Measurements from ENCODE around the gene APRT. TPM values are rescaled to one million over a fixed set of nuclear protein-coding genes. Genes with fewer than 3 reads are reported as not detected.

Gene APRT
- total RNA-seq, 1 experiment from 2014 or later, result 311 TPM

DNA sequence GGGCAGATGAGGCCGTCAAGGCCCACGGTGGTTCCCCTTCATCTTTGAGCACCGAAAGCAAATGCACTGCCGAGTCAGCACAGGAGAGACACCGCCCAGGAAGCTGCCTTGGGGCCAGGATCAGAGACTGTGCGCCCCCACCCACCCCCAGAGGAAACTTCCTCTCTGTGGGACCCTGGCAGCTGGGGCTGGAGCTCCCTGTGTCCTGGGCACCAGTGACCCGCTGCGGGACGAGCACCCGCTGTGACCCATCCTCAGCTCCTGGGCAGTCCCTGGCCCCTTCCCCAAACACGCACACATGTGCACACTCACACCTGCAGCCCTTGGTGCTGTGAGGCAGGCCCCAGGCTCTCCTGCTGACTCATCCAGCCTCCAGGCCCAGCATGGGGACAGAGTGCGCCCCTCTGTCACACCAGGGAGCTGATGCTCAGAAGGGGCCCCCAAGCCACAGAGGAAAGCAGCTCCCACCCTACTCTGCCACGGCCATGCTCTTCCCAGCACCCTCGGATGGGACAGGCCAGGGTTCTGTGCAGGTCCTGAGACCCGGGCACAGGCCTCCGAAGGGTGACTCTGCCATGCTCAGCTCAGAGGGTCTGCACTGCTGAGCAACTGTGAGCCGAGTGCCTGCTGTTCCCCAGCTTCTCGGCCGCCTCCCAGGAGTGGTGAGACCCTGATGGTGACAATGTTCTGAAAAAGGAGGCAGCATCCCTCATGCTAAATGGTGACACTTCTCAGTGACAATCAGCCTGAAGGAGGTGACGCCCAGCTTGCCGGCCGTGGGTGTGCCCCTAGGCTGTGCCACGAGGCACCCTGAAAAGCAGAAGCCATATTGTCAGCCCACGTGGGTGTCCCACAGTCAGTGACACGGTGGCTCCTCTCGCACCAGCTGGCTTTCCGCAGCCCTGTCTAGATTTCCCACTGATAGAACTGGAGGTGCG lies 30.3 kb downstream of the APRT start:
- Histone ChIP-seq H3K27ac (ENCODE audit: low read depth, low read length) (peak overlapping the region; percentile 91), H3K4me2 (ENCODE audit: low read length) (peak overlapping the region; percentile 92), H3K9ac (ENCODE audit: low read length) (peak overlapping the region; percentile 94), H3K79me2 (ENCODE audit: insufficient read depth, low read length) (peaks cover 85% of the 10 kb centered on the region), H3K27me3 (ENCODE audit: insufficient read depth, low read length) (no peaks in the 10 kb centered on the region), H3K4me3 (replicated peaks in 1 of 2; ENCODE audit: low read depth in 1 of 2, low read length in 2 of 2) (peak overlapping the region in 1 of 2 experiments; percentile 82; a peak in 2 of 4 replicates), H3K9me2 (ENCODE audit: insufficient read depth) (no peaks in the 10 kb centered on the region), H3K4me1 (ENCODE audit: control insufficient read depth in 1 of 2, insufficient read depth in 2 of 2, low read length in 2 of 2) (peaks cover 41 to 51% of the 10 kb centered on the region in 2 experiments), H4K20me1 (ENCODE audit: insufficient read depth) (peaks cover 11% of the 10 kb centered on the region; the same call in 1 of the 2 replicates), H3K36me3 (ENCODE audit: control insufficient read depth in 1 of 2, insufficient read depth in 2 of 2, low read length in 2 of 2) (peaks cover 0 to 7% of the 10 kb centered on the region in 2 experiments; a peak in 1 of 4 replicates), H2AFZ (ENCODE audit: low read depth, low read length, poor library complexity, severe bottlenecking) (no peak overlapping the region), H3K9me3 (ENCODE audit: control insufficient read depth in 1 of 2, insufficient read depth in 1 of 2, low read depth in 1 of 2, low read length in 2 of 2) (no peaks in the 10 kb centered on the region)
- no peak for TF ChIP-seq SRF (IDR thresholded peaks at IDR 0.05; ENCODE audit: low read depth)
- no peak for TF ChIP-seq FOSL1 (IDR thresholded peaks at IDR 0.05; ENCODE audit: low read depth)
- TF ChIP-seq EZH2phosphoT487 (IDR thresholded peaks at IDR 0.05; ENCODE audit: borderline replicate concordance), result no peak
- TF ChIP-seq SP1 (IDR thresholded peaks at IDR 0.05; ENCODE audit: low read depth), result no peak
- no peak for TF ChIP-seq TCF7L2 (IDR thresholded peaks at IDR 0.05; ENCODE audit: borderline replicate concordance, extremely low read depth, insufficient read depth, insufficient read length)
- TF ChIP-seq, protein P1, sequence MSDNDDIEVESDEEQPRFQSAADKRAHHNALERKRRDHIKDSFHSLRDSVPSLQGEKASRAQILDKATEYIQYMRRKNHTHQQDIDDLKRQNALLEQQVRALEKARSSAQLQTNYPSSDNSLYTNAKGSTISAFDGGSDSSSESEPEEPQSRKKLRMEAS (IDR thresholded peaks at IDR 0.05), result no peak
- no peak for TF ChIP-seq ZNF274 (IDR thresholded peaks at IDR 0.05; ENCODE audit: low read depth, low read length)
- TF ChIP-seq POLR2AphosphoS5 (IDR thresholded peaks at IDR 0.05; ENCODE audit: low read depth, low read length), result no peak
- TF ChIP-seq, protein P2, sequence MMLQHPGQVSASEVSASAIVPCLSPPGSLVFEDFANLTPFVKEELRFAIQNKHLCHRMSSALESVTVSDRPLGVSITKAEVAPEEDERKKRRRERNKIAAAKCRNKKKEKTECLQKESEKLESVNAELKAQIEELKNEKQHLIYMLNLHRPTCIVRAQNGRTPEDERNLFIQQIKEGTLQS (IDR thresholded peaks at IDR 0.05), result no peak
- no peak for TF ChIP-seq CBX3 (IDR thresholded peaks at IDR 0.05; ENCODE audit: low read depth)
- no peak for TF ChIP-seq CEBPB (IDR thresholded peaks at IDR 0.05; ENCODE audit: low read depth)
- no peak for TF ChIP-seq ELF1 (IDR thresholded peaks at IDR 0.05; ENCODE audit: borderline replicate concordance, low read depth)
- TF ChIP-seq RAD21 (IDR thresholded peaks at IDR 0.05; ENCODE audit: low read depth), result no peak
- POLR2A ChIA-PET, result interaction anchor here (0.6 to 4.3 kb wide), 8 partner anchors 8 to 32 kb away, joined by 3 to 22 read pairs (median 4); partner anchors contain the start of gene APRT
- intact Hi-C loops (cut with micrococcal nuclease), result loop anchor here (2.0 kb wide), 1 partner anchor 45 kb away; no protein-coding TSS in a partner anchor
- ATAC-seq (no peak), DNase-seq (ENCODE audit: low read depth, low spot score) (no peak)
- RAD21 ChIA-PET (ENCODE audit: low non-redundant PET in 1 of 2, low total read pairs in 2 of 2, uncharacterized antibody in 2 of 2, unreplicated experiment in 2 of 2), result interaction anchor here in 1 of 2 experiments (1.0 kb wide), 1 partner anchor 44 kb away, joined by 3 read pairs; no protein-coding TSS in a partner anchor
- no TSS peak for BruUV-seq (replicated peaks)
- CTCF ChIA-PET, result interaction anchor here (8.9 kb wide), 1 partner anchor 44 kb away, joined by 59 read pairs; no protein-coding TSS in a partner anchor
